Sciatic nerve (tissue), 2 donors: ENCODE data around the gene GLB1L3. TPM values are rescaled to one million over a fixed set of nuclear protein-coding genes. Genes with fewer than 3 reads are reported as not detected.
A peak's percentile ranks its signal among the peaks of the same experiment; 100 is the strongest.

ENCODE experiments used
- ATAC-seq: fragments of 200-7000 bp; cut with Tn5 transposase; one replicate; pipeline ENCODE4 v1.9.1; 2020; ENCODE audit warnings: mild to moderate bottlenecking, moderate library complexity
- DNase-seq: peaks from one replicate; pipeline ENCODE4 v3.0.0-alpha.2; 2020; ENCODE audit warnings: low spot score
- intact Hi-C: fragments of 100-400 bp; cut with DNase I; formaldehyde crosslinking; loops from one replicate; pipeline ENCODE4 v1.14.2; 2022
- total RNA-seq: library from RNA; stranded (reverse); fragmentation: NEBNext Ultra II Directional; extraction: Animal tissue kit (Norgen Biotek cat#: 25700); gene quantifications from one replicate; pipeline ENCODE4 v1.2.1, GENCODE V29; 2021
- donor health status: DM: no; HTN: no; CAD: no.
- donor health status: DM: no; HTN: no; CAD: no.

GLB1L3 gene
- total RNA-seq, 1 donor from 2014 or later, result not detected

- ATAC-seq, result no peak
- intact Hi-C loops, result no loop called here
- DNase-seq, result no peak
These were observed 75.9 kb downstream of the GLB1L3 start for GRCh38 chr11:134352111-134352510.

DNA sequence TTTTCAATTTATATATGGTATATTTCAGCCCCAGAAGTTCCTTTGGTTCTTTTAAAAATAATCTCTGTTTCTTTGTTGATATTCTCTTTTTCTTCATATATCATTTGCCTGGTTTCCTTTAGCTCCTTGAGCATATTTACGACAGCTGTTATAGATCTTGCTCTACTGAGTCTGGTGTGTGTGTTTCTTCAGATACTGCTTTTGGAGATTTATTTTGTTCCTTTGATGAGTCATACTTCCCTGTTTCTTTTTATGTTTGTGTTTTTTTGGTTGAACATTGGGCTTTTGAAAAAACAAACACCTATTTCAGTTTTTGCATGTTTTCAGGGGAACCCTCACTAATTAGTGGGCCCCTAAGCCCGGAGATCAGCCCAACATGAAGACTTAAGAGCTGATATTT is 79.0 kb downstream of the GLB1L3 start:
- intact Hi-C loops, result no loop called here
- no peak for DNase-seq
- no peak for ATAC-seq

DNA sequence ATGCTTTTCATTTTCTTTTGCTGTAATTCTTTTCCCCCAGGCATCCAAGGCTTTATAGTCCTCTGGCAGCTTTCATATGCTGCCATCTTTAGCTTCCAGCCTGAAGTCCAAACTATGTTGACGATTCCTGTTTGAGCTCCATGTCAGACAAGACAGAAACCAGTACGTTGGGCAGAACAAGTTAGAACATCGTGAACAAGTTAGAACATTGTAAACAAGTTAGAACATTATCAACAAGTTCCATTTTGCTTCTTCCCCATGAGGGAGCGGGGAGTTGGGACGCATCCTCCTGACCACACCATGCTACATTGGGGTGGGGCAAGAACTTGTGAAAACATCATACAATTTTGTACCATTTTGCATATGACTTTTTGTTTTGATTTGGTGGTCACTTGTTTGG is 79.5 kb downstream of the GLB1L3 start:
- ATAC-seq (no peak), DNase-seq (no peak)
- intact Hi-C loops, result no loop called here

- intact Hi-C loops, result no loop called here
- ATAC-seq, result no peak
- DNase-seq, result no peak
These were observed 80.7 kb downstream of the GLB1L3 start for GRCh38 chr11:134356656-134357544.

DNA sequence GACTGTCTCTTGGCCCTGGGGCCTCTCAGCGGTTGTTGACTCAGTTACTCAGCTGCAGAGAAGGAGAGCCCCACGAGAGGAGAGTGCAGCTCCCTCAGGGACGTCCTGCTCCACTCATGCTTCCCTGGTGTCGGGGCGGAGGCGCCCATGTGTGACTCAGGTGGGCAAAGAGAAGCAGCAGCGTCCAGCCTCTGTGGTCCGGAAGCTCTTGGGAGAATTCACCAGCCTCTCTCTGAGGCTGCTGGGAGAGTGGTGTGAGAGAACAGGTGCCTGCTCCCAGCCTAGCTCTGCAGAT is 81.3 kb downstream of the GLB1L3 start:
- no peak for DNase-seq

GRCh38 chr11:134358165-134358855 is 82.1 kb downstream of the GLB1L3 start:
- intact Hi-C loops, result no loop called here
- ATAC-seq (no peak), DNase-seq (no peak)

More for the DNA sequence above, 81.3 kb downstream of the GLB1L3 start:
- ATAC-seq, result no peak
- intact Hi-C loops, result no loop called here

DNA sequence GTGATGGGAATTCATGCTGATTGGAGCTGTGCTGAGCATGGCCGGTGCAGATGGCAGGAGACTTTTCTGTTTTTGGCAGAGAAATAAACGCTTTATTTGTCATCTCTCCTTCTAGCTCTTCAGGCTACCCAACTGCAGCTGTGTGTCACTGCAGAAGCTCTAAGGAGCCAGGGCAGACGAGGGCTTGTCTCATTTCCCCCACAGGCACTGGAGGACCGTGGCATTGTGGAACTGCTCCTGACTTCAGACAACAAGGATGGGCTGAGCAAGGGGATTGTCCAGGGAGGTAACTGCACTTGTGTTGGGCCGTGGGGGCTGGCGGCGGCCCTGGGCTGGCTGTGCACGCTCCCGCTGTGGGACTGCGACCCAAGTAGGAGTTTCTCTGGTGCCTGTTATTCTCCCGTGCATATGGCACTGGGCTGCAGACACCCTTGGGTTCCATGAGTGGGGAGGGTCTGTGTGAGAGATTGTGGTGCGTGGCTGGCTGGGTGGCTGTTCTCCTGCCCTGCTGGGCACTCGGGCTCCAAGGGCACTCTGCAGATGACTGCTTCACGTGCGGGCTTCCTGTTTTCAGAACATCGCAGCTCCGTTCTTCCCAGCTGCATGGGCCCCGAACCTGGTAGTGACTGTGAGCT is 82.8 kb downstream of the GLB1L3 start:
- DNase-seq (no peak), ATAC-seq (no peak)
- intact Hi-C loops, result no loop called here

GRCh38 chr11:134359646-134360045 is 83.5 kb downstream of the GLB1L3 start:
- intact Hi-C loops, result no loop called here
- DNase-seq (no peak), ATAC-seq (no peak)

DNA sequence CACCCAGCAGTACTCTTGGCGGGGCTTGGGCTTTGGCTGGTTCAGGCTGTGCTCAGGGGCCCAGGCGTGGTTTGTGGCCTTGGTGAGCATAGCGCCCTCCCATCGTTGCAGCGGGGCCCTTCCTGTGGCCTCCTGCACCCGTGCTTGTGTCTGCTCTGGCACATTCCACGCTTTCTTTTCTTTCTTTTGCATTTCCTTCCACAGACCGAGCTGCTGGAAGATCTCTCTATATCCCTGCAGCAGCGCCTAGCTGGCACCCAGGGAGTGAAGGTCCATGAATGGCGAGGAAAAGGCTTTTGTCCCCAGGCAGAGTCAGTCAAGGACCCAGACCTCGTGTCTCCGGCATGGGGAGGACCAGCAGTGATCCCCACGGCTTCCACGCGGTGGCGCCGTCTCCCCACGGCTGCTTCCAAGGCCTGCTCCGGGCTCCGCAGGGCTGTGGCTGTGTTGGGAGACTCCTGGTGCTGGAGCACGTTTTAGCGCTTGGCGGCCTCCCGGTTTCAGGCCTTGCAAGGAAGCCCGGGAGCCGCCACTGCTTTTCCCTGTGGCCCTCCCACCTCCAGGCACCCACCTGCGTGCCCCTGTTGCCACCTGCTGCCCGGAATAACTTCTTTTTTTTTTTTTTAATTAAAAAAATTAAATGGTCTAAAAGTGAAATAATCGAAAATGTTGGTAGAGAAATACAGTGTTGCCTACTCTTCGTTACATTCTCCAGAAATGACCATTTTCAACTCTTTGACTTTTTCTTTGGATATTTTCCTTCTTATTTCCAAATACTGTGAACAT is 84.1 kb downstream of the GLB1L3 start:
- intact Hi-C loops, result no loop called here
- ATAC-seq, result peak; percentile 83
- peak; percentile 86 for DNase-seq

- intact Hi-C loops, result no loop called here
- DNase-seq (no peak), ATAC-seq (no peak)
These were observed 85.5 kb downstream of the GLB1L3 start for GRCh38 chr11:134361661-134362060.

GRCh38 chr11:134362192-134362901 is 86.2 kb downstream of the GLB1L3 start:
- intact Hi-C loops, result no loop called here
- DNase-seq, result no peak
- ATAC-seq, result no peak

DNA sequence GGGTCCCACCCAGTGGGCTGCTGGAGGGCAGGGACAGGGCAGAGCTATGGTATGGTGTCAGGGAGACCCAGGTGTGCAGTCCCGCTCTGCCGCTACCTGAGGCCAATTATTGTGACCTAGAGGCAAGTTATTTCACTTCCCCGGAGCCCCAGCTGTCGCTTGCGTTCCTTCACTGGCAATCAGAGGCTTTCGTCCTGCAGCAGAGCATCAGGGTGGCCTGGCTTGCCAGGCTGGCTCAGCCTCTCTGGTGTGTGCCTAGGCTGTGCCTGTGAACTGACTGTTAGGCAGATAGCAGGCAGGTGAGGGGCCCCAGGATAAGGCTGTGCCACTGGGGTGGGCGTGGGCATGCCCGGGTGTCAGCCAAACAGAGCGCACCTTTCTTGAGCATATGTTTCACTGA is 87.0 kb downstream of the GLB1L3 start:
- ATAC-seq, result no peak
- DNase-seq, result no peak
- intact Hi-C loops, result no loop called here

DNA sequence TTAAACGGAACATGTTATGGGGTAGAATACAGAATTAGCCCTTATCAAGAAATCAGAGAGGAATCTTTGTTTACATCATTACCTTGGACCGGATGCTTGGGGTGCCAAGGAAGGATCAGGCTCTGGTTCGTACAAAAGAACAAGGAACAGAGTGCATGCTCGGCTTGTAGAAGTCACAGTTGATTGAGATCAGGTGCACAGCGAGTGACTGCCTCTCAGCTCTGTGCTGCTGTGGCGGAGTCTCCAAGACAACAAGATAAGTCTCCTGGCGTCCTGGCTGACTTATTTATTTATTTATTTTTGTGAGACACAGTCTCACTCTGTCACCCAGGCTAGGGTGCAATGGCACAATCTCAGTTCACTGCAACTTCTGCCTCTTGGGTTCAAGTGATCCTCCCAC is 87.4 kb downstream of the GLB1L3 start:
- intact Hi-C loops, result no loop called here
- DNase-seq (no peak), ATAC-seq (no peak)

GRCh38 chr11:134364261-134364660 is 88.1 kb downstream of the GLB1L3 start:
- intact Hi-C loops, result no loop called here
- DNase-seq, result no peak
- no peak for ATAC-seq

GRCh38 chr11:134365011-134365925 is 89.1 kb downstream of the GLB1L3 start:
- intact Hi-C loops, result no loop called here
- ATAC-seq (no peak), DNase-seq (no peak)

DNA sequence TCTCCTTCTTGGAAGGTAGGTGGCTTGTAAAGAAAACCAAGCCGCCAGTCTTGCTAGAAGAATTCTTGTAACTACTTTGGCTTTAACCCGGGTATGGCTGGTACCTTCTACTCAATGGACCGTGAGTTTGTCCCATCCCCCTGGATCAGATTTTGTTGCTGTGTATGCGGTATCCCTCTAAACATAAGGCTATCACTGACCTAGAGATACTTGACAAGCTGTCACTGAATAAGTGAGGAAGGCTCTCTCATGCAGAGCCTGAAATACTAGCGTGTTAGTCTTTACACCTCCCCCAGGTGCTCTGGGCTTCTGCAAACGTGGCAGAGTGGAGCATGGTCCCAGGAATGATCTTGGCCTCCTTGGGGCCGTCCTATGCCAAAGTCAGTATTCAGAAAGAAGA is 90.1 kb downstream of the GLB1L3 start:
- DNase-seq, result no peak
- no peak for ATAC-seq
- intact Hi-C loops, result no loop called here

- ATAC-seq, result no peak
- intact Hi-C loops, result no loop called here
- DNase-seq, result no peak
These were observed 91.6 kb downstream of the GLB1L3 start for GRCh38 chr11:134367781-134368180.
